HL-60/S4 (cell line): ENCODE results near the gene TPSAB1.

ENCODE experiments used
- in situ Hi-C: fragments of 300-500 bp; cut with MboI; formaldehyde crosslinking; loops from 2 replicates; pipeline ENCODE4 v1.14.3; 2022; ENCODE audit warnings: low sequenced_read_pairs

TPSAB1 gene

DNA sequence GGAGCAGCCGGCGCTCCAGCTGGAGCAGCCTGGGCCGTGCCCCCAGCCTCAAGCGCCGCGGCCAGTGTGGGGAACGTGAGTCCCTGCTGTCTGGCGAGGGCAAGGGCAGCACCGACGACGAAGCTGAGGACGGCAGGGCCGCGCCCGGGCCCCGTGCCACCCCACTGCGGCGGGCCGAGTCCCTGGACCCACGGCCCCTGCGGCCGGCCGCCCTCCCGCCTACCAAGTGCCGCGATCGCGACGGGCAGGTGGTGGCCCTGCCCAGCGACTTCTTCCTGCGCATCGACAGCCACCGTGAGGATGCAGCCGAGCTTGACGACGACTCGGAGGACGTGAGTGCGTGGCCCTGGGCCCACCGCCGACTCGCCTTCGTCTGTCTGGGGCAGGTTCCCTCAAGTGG is 31.4 kb upstream of the TPSAB1 start:
- in situ Hi-C loops: no loop called here

DNA sequence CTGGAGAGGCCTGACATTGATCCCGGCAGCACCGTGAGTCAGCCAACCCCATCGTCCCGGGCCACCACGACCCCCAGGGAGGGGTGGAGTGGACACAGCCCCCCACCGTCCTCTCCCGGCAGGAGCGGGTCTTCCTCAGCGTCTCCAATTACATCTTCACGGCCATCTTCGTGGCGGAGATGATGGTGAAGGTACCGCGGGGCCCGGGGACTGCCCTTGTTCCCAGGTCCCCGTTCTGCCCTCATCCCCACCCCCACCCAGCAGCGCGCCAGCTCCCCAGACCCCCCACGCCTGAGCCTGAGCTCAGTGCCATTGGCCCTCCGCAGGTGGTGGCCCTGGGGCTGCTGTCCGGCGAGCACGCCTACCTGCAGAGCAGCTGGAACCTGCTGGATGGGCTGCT is 30.0 kb upstream of the TPSAB1 start:
- in situ Hi-C loops: no loop called here

DNA sequence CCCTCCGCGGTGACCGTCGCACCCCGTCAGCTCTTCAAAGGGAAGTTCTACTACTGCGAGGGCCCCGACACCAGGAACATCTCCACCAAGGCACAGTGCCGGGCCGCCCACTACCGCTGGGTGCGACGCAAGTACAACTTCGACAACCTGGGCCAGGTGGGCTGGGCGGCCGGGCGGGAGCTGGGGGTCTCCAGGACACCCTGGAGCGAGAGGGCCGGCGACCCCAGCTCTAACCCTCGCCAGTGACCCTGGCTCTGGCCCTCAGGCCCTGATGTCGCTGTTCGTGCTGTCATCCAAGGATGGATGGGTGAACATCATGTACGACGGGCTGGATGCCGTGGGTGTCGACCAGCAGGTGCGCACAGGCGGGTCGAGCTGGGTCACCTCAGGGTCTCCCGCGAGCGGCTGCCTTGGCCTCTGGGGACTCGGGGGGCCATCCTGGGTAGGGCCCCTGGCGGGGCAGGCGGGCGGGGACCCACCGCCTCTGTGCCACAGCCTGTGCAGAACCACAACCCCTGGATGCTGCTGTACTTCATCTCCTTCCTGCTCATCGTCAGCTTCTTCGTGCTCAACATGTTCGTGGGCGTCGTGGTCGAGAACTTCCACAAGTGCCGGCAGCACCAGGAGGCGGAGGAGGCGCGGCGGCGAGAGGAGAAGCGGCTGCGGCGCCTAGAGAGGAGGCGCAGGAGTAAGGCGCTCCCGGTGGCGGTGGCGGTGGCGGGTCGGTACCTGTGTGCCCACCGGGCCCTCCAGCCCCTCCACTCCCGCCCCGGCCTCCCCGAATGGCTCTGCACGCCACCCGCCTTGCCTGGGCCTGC is 28.8 kb upstream of the TPSAB1 start:
- in situ Hi-C loops: no loop called here

DNA sequence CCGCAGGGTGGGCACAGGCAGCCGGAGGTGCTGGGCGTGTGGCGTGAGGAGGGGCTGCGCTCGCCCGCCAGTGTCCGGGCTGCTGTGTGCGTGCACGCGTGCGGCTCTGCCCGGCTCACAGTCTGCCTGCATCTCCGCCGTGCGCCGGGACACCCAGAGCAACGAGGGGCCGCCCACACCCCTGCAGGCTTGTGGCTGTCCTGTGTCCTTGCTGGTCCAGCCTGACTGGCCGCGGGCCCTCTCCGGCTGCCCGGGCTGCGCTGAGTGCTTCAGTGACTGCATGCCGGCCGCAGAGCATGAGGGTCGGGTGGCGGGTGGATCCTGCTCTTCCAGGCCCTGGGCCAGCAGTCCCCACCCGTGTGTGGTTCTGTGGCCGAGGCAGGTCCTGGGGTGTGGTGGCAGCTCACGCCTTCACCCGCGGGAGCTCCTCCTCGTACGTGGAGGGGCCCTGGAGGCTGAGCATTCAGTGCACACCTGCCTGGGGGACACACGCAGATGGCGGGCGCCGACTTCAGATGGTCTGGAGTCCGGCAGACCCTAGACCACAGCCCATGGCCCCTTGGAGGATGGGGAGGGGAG is 27.8 kb upstream of the TPSAB1 start:
- in situ Hi-C loops: no loop called here

DNA sequence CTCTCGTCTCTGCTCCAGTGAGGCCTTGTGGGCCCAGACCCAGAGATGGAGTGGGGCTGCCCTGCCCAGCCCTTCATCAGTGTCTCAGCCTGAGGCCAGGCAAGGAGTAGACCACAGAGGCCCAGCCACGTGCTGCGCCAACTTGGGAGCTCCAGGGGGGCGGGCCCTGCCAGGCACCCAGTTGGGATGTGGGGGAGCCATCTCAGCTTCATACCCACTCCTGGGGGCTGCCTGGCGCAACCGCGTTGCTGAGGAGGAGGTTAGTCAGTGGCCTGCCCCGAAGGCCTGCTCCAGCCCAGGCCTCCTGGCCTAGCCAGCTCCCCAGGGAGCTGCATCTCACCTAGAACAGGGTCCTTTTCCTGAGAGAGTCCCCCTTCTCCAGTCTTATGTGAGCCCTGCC is 27.3 kb upstream of the TPSAB1 start:
- in situ Hi-C loops: no loop called here

DNA sequence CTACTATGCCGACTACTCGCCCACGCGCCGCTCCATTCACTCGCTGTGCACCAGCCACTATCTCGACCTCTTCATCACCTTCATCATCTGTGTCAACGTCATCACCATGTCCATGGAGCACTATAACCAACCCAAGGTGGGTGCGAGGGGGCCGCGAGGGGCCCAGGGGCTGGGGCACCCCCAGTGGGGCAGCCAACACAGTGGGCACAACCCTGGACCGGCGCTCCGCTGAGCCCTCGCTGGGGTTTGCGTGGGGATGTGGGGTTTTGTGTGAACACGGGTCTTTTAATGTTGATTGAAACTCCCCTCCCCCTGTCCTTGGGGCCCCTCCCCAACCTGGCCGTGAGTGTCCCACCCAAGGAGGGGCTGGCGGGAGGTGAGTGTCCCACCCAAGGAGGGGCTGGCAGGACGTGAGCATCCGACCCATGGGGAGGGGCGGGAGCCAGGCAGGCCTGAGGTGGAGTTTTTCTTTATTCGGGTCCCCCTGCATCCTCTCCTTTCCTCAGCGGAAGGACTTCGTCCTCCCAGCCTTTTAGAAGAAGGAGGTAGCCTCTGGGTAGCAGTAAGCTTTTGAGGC is 26.6 kb upstream of the TPSAB1 start:
- in situ Hi-C loops: no loop called here

DNA sequence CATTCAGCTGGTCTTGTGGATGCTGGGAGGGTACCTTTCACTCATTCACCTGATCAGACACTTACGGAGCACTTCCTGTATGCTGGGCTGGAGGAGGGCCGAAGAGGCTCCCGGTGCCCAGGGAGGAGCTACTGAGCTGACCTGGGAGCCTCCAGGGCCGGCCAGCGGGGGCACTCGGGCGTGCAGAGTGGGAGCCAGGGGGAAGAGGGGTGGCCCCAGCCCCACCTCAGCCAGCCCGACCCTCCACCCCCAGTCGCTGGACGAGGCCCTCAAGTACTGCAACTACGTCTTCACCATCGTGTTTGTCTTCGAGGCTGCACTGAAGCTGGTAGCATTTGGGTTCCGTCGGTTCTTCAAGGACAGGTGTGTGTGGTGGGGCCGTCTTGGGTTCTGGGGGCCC is 25.8 kb upstream of the TPSAB1 start:
- in situ Hi-C loops: no loop called here

DNA sequence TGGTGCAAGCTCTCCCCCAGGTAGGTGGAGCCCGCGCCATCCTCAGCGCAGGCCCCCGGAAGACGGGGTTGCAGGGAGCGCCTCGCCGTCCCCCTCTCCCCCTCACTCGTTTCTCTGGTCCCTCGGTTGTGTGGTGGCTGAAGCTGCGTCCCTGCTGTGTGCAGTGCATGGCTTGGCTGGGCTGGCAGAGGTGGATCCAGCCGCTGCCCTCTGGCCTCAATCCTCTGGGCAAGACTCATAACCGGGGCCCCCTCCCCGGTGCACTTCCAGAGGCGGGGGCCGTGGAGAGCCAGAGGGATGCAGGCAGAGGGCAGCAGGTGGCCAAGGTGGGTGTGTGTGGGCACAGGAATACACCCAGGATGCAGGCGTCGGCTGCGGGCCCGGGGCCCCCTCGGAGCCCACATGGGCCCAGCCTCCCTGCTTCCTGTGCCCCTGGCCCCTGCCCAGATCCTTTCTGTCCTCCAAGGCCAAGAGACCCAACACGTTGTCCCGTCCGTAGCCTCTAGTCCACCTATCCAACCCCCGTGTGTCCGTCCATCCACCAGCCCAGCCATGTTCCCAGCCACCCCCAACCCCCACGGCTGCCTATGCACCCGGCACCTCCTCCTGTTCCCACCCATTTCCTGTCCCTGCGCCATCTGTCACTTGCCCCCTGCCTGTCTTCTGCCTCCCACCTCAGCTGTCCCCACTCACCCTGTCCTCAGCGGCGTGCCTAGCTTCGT is 24.8 kb upstream of the TPSAB1 start:
- in situ Hi-C loops: no loop called here

DNA sequence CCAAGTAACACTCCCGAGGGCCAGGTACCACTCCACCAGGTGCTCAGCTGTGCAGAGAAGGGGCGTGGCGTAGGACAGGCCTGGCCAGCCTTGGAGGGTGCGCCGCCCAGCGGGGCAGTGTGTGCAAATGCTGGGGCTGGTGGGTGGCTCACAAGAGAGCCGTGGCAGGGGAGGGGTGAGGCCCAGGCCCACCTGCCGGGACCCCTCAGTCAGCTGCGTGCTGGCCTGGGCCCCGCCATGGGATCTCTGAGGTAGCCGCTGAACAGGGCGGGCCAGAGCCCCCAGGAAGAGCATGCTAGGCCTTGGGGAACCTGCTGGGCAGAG is 24.2 kb upstream of the TPSAB1 start:
- in situ Hi-C loops: no loop called here

DNA sequence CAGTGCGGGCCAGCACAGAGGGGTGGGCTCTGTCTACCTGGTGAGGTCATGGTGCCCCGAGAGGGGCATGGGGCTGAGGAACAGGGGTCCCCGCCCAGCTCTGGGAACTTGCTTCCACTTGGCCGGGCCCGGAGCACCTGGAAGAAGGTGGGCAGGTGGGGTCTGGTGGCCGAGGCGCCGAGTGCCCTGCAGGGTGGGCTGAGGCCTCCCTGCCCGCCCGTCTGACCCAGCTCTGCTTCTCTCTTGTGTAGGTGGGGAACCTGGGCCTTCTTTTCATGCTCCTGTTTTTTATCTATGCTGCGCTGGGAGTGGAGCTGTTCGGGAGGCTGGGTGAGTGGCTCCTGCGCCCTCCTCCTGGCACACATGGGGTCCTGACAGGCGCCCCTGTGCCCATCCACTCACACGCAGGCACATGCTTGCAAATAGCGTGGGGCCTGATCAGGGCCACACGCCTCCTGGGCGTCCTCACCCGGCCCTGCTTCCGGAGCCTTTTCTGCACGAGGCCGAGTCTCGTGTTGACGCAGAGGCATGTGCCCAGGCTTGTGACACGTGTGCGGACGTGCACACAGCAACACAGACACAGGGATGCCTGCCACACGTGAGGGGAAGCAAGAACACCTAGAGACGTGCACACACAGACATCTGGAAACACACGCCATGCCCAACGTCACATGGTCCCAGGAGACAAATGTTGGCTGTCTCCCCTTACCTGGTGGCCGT is 23.7 kb upstream of the TPSAB1 start:
- in situ Hi-C loops: no loop called here

DNA sequence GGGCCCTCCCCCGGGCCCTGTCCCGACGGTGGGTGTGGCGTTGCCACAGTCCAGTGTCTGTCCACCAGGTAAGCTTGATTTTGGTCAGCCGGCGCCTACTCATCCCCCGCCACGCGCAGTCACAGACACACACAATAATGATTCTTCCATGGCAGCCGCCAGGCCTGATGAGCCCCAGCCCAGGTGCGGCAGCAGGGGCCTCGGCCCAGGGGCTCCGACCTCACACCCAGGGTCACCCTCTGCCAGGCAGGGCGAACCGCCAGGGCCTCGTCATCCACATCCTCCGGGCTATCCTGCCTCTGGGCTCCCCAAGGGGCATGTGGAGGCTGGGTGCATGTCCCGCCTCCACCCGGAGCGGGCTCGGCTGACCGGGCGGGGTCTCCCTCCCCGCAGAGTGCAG is 23.0 kb upstream of the TPSAB1 start:
- in situ Hi-C loops: no loop called here

DNA sequence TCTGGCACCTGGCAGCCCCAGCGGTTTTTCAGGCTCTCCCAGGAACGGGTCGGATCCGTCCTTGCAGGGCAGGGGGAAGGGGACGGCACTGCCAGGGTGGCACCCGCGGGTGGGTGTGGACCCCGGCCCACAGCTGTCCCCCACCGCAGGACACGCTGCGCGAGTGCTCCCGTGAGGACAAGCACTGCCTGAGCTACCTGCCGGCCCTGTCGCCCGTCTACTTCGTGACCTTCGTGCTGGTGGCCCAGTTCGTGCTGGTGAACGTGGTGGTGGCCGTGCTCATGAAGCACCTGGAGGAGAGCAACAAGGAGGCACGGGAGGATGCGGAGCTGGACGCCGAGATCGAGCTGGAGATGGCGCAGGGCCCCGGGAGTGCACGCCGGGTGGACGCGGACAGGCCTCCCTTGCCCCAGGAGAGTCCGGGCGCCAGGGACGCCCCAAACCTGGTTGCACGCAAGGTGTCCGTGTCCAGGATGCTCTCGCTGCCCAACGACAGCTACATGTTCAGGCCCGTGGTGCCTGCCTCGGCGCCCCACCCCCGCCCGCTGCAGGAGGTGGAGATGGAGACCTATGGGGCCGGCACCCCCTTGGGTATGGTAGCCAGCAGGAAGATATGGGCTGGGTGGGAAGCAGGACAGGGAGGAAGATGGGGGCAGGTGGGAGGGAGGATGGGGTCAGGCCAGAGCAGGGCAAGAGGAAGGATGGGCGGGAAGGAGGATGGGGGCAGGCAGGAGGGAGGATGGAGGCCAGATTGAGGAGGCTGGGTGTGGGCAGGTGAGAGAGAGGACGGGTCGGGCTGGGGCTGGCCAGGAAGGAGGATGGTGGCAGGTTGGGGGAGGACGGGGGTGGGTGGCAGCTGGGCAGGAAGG is 22.2 kb upstream of the TPSAB1 start:
- in situ Hi-C loops: no loop called here

DNA sequence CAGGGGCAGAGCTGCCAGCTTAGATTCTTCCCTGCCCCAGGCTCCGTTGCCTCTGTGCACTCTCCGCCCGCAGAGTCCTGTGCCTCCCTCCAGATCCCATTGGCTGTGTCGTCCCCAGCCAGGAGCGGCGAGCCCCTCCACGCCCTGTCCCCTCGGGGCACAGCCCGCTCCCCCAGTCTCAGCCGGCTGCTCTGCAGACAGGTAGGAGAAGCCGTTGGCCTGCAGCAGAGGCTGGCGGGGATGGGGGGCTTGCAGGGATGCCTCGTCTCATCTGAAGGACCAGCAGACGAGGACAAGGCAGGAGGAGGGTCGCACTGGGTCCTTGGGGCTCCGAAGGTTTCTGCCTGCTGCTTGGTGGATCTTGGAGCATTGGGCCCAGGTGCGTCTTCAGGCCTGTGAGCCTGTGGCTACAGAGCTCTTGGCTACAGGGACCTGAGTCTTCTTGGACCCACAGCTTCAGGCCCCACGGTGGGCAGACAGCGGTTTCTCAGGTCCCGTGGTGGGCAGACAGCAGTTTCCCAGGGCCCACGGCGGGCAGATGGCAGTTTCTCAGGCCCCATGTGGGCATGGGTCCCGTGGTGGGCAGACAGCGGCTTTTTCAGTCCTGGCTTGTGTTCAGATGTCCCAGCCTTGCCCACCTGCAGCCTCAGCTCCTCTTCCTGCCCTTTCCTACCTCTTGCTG is 21.4 kb upstream of the TPSAB1 start:
- in situ Hi-C loops: no loop called here

DNA sequence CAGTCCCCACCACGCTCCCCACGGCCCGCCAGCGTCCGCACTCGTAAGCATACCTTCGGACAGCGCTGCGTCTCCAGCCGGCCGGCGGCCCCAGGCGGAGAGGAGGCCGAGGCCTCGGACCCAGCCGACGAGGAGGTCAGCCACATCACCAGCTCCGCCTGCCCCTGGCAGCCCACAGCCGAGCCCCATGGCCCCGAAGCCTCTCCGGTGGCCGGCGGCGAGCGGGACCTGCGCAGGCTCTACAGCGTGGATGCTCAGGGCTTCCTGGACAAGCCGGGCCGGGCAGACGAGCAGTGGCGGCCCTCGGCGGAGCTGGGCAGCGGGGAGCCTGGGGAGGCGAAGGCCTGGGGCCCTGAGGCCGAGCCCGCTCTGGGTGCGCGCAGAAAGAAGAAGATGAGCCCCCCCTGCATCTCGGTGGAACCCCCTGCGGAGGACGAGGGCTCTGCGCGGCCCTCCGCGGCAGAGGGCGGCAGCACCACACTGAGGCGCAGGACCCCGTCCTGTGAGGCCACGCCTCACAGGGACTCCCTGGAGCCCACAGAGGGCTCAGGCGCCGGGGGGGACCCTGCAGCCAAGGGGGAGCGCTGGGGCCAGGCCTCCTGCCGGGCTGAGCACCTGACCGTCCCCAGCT is 20.3 kb upstream of the TPSAB1 start:
- in situ Hi-C loops: no loop called here

DNA sequence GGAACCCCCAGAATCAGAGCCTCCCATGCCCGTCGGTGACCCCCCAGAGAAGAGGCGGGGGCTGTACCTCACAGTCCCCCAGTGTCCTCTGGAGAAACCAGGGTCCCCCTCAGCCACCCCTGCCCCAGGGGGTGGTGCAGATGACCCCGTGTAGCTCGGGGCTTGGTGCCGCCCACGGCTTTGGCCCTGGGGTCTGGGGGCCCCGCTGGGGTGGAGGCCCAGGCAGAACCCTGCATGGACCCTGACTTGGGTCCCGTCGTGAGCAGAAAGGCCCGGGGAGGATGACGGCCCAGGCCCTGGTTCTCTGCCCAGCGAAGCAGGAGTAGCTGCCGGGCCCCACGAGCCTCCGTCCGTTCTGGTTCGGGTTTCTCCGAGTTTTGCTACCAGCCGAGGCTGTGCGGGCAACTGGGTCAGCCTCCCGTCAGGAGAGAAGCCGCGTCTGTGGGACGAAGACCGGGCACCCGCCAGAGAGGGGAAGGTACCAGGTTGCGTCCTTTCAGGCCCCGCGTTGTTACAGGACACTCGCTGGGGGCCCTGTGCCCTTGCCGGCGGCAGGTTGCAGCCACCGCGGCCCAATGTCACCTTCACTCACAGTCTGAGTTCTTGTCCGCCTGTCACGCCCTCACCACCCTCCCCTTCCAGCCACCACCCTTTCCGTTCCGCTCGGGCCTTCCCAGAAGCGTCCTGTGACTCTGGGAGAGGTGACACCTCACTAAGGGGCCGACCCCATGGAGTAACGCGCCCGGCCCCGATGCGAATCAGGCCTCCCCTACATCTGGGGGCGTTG is 19.5 kb upstream of the TPSAB1 start:
- in situ Hi-C loops: no loop called here

DNA sequence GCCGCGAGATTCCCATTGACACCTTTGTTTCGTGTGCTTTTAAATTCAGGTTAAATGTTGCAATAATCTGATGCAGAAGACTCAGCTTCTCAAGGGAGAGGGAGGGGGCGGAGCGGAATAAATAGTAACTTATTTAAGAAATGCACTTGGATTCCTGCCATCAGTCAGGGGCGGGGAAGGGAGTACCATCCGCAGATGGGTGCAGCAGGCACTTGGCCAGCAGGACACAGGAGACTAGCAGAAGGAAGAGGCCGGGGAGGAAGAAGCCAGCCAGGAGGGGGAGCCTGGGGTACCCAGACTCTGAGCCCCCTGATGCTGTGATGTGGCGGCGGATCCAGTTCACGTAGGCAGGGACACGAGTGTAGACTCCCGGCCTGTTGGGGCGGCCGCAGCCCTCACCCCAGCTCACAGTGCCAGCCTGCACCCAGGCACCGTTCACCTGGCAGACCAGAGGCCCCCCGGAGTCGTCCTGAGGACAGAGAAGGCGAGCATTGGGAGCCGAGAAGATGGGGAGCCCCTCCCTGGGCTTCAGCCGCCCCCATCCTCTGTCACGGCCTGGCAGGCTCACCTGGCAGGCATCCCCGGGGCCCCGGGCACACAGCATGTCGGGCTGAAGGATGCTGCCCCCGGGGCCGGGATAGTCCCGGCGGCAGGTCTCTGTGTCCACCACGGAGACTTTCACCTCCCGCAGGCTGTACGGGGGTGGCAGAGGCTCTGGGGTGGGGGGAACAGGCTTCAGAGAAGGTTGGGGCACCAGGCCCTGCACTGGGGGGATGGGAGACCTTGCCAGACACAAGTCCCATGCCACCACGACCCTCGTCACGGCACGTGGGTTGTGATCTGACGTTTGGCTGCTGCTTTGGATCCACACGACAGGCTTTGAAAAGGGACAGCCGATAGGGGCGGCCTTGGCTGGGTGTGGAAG is 18.6 kb upstream of the TPSAB1 start:
- in situ Hi-C loops: no loop called here

DNA sequence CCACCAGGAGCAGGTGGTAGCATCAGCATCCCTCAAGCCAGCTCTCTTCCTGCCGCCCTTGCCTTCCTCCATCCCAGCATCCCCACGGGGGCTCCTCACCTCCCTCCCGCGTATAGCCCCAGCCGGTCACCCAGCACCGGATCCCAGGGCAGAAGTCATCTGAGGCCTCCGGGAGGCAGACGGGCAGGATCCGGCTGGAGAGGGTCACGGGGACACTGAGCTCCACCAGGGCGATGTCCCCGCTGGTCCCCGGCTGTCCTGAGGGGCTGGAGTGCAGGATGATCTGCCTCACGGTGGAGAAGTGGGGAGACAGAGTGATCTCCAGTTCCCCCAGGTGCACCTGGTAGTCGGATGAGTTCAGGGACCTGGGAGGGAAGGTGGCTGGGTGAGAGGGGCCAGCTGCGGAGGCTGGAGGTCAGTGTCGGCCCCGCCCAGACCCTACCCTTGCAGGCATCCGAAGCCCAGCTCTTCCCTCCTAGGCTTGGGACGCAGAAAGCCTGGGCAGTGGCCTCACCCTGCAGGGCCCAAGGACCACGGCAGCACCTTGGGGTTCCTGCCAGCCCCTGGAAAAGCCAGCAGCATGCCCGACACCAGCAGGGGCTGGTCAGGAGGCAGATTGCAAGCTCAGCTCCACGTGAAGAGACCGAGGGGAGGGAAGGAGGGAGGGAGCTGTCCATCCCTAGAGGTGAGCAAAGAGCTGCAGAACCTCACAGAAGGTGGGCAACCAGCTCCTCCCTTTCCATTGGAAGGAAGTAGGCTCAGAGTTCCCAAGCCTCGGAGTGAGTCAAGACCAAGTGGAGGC is 17.8 kb upstream of the TPSAB1 start:
- in situ Hi-C loops: no loop called here
